DND-41 (cell line): ENCODE data around the gene NBEA.

Experiments
- EZH2 ChIP-seq: IDR thresholded peaks from 3 replicates; pipeline ENCODE4 v1.6.1; 2012; ENCODE audit warnings: borderline replicate concordance, low read depth, mild to moderate bottlenecking, moderate library complexity, low read length, inconsistent platforms; ENCODE audit not compliant: severe bottlenecking
- TF ChIP-seq, protein P1 (sequence below): IDR thresholded peaks from 2 replicates; pipeline ENCODE4 v1.5.1; 2012; ENCODE audit warnings: borderline replicate concordance, low read length, moderate library complexity, mild to moderate bottlenecking; ENCODE audit not compliant: poor library complexity, severe bottlenecking; ENCODE audit errors: extremely low read depth

DNA sequence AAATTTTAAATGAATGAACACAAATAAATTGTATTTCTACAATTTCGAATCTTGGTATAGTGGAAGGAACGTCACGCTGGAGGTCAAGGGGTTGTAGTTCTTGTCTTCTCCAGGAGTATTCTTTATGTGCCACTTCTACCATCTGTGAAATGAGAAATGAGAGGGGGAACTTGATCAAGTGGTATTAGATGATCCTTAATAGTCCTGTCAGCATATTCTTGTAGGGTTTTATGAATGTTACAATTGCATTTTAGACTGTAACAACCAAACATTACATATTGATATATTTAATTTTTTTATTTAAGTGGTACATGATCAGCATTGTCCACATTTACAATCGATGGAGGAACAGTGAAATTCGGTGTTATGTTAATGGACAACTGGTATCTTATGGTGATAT, 113.6 kb downstream of the NBEA start:
- TF ChIP-seq, protein P1, sequence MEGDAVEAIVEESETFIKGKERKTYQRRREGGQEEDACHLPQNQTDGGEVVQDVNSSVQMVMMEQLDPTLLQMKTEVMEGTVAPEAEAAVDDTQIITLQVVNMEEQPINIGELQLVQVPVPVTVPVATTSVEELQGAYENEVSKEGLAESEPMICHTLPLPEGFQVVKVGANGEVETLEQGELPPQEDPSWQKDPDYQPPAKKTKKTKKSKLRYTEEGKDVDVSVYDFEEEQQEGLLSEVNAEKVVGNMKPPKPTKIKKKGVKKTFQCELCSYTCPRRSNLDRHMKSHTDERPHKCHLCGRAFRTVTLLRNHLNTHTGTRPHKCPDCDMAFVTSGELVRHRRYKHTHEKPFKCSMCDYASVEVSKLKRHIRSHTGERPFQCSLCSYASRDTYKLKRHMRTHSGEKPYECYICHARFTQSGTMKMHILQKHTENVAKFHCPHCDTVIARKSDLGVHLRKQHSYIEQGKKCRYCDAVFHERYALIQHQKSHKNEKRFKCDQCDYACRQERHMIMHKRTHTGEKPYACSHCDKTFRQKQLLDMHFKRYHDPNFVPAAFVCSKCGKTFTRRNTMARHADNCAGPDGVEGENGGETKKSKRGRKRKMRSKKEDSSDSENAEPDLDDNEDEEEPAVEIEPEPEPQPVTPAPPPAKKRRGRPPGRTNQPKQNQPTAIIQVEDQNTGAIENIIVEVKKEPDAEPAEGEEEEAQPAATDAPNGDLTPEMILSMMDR = no peak
- no peak for TF ChIP-seq EZH2
